Endothelial cell of umbilical vein (primary cell): Measurements from ENCODE around the gene TRAF7.
"Not testable (repeated sequence)": the region's sequence is repeated elsewhere in the genome, so short reads cannot be mapped to it uniquely, and the experiment has no call there.

Source experiments
- JUN ChIP-seq: IDR thresholded peaks from 2 replicates; pipeline ENCODE4 v1.6.1; 2011; ENCODE audit warnings: borderline replicate concordance, low read depth; ENCODE audit not compliant: insufficient read length, insufficient read depth
- POLR2A ChIP-seq: IDR thresholded peaks from 2 replicates; pipeline ENCODE4 v1.6.1; 2012; ENCODE audit warnings: low read depth, mild to moderate bottlenecking, control low read depth, low read length
- TF ChIP-seq, protein P1 (sequence below), 2 donors: IDR thresholded peaks; 1 replicate in 1 of 2; 2 replicates in 1 of 2; pipeline ENCODE4 v1.5.1; 2011; ENCODE audit warnings: low read length in 2 of 2, mild to moderate bottlenecking in 2 of 2, moderate library complexity in 2 of 2, control low read depth in 1 of 2, inconsistent platforms in 1 of 2, low read depth in 1 of 2; ENCODE audit not compliant: insufficient read depth in 1 of 2; ENCODE audit errors: extremely low read depth in 1 of 2
- TF ChIP-seq, protein P2 (sequence below): IDR thresholded peaks from 2 replicates; pipeline ENCODE4 v1.6.1; 2011; ENCODE audit not compliant: insufficient read depth, insufficient read length

DNA sequence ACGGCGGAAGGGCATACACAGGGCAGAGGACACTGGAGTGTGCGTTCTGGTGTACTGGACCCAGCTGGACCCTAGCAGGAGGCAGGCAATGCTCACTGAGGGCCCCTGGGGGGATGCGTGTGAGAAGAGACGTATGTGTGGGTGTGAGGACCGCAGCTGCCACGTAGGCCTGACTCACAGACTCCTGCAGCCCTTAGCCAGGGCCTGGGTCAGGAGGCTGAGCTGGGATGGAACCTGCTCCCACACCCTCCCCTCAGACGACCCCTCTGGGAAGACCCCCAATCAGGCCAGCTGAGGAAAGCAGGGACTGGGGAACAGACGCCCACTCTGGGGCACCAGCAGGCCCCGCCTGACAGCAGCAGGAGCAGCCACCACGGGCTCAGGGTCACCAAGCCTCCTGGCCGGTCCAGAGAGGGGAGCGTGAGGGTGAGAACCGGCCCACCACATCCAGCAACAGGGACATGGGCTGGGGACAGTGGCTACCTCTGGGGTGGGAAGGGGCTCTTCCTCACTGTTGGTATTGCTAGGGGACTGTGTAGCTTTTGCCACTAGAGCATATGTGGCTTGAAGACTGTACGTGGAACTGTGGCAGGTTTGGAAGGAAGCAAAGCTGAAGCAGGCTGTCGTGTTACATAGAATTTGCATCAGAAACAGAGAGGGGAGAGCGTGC, 48.3 kb upstream of the TRAF7 start:
- TF ChIP-seq, protein P1, sequence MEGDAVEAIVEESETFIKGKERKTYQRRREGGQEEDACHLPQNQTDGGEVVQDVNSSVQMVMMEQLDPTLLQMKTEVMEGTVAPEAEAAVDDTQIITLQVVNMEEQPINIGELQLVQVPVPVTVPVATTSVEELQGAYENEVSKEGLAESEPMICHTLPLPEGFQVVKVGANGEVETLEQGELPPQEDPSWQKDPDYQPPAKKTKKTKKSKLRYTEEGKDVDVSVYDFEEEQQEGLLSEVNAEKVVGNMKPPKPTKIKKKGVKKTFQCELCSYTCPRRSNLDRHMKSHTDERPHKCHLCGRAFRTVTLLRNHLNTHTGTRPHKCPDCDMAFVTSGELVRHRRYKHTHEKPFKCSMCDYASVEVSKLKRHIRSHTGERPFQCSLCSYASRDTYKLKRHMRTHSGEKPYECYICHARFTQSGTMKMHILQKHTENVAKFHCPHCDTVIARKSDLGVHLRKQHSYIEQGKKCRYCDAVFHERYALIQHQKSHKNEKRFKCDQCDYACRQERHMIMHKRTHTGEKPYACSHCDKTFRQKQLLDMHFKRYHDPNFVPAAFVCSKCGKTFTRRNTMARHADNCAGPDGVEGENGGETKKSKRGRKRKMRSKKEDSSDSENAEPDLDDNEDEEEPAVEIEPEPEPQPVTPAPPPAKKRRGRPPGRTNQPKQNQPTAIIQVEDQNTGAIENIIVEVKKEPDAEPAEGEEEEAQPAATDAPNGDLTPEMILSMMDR (IDR thresholded peaks at IDR 0.05; ENCODE audit: extremely low read depth in 1 of 2, insufficient read depth in 1 of 2, low read depth in 1 of 2, low read length in 2 of 2), result not testable (repeated sequence)
- TF ChIP-seq POLR2A, JUN: not testable (repeated sequence)
- TF ChIP-seq, protein P2, sequence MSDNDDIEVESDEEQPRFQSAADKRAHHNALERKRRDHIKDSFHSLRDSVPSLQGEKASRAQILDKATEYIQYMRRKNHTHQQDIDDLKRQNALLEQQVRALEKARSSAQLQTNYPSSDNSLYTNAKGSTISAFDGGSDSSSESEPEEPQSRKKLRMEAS, result not testable (repeated sequence)
